GM18868 (cell line): ENCODE measurements around the gene HCK.

Experiments used
- ATAC-seq: cut with Tn5 transposase; IDR thresholded peaks from one replicate; pipeline ENCODE4 v1.9.1; 2021; ENCODE audit warnings: mild to moderate bottlenecking, moderate library complexity; ENCODE audit not compliant: unreplicated experiment

Gene HCK

DNA sequence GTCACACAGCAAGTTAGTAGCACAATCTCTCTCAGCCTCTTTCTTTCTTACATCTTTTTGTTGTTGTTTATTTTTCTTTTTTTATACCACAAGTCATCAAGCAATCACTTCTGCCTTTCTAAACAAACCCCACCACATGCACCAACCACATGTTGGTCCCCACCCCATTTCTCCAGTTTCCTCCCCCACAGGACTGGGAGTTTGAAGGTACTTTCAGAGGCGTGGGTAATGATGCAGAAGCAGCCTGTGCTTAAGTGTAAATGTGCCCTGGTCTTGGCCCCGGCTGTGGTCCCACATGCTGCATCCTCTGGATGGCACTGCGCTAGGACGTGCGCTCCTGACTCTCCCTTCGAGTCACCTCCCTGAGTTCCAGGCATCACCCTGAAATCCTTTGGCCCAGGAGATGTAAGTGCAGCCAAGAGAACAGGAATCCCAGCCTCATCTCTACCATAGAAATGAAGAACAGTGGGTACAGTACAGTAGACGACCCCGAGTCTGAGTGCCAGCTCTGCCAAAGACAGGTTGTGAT, 5.7 kb downstream of the HCK start:
- no peak for ATAC-seq

DNA sequence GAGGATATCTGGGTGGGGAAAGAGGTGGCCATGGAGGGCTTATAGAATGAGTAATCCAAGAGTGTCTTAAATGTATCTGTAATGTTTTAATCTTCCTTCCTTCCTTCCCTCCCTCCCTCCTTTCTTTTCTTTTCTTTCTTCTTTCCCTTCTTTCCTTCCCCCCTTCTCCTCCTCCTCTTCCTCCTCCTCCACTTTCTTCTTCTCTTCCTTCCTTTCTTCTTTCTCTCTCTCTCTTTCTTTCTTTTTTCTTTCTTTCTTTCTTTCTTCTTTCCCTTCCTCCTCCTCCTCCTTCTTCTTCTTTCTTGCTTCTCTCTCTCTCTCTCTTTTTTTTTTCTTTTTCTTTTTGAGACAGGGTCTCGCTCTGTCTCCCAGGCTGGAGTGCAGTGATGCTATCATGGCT, 7.1 kb downstream of the HCK start:
- no peak for ATAC-seq

DNA sequence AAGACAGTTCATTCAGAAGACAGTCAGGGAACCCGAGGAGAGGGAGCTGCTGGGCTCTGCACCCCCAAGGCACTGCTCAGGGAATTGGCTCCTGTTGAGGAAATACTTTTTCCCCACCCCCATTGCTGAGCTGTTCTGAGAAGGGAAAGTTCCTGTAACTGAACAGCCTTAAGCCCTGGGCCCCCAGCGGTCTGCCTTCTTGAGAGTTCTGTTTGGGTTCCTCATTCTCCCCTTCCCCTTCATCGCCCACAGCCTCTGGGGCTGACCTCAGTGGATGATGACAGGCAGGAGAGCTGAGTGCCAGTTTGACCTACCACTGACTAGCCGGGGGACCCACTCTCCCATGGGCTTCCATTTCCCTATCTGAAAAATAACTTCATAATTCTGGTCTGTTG, 10.7 kb downstream of the HCK start:
- peak; percentile 58 for ATAC-seq

DNA sequence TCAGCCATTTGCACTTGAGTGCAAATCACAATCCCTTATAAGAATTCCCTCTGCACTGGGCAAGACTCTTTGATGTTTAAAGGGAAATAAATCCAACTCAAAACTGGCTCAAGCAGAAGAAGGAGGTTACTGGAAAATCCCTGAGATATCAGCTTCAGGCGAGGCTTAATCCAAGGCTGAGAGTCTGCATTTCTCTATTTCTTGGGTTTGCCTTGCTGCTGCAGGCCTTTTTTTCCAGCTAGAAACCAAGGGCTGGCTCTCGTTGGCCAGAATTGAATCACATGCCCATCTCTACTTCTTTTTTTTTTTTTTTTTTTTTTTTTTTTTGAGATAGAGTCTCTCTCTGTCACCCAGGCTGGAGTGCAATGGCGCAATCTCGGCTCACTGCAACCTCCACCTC, 11.7 kb downstream of the HCK start:
- ATAC-seq, result no peak

DNA sequence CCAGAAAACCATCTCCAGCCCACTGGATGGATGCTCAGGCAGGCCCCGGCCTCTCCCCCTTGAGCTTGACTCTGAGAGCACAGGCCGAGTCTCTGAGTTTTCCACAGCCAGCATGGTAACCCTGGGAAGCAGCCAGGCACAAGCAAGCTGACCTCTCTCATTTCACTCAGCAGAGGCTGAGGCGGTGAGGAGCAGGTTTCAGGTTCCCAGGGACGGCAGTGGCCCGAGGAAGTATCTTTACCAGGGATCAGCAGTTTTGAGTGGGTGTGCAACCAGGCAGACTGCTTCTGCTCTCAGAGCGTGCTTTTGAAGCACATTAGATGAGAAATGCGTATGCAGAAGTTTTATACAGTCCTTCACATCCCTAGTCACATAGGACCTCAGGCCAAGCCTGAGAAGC, 12.6 kb downstream of the HCK start:
- peak; percentile 57 for ATAC-seq

DNA sequence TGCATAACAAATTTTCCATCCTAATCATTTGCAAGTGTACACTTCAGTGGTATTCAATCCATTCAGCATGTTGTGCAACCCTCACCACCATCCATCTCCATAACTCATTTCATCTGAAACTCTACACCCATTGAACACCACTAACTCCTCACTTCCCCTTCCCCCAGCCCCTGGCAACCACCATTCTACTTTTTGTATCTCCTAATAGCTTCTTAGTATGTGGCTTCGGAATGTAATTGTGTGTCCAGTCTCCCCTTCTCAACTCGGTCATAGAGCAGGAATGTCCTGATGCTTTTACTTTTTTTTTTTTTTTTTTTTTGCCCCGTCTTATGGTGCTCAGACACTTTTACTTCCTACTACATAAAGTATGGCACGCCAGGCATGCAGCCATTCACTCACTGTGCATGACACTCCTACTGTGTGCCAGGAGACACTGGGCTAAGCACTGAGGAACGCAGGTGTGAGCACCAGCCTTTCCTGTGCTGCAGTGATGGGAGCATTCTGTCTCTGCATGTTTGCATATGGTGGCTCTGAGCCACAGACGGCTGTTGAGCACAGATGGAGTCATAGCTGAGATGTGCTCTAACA, 15.3 kb downstream of the HCK start:
- no peak for ATAC-seq

DNA sequence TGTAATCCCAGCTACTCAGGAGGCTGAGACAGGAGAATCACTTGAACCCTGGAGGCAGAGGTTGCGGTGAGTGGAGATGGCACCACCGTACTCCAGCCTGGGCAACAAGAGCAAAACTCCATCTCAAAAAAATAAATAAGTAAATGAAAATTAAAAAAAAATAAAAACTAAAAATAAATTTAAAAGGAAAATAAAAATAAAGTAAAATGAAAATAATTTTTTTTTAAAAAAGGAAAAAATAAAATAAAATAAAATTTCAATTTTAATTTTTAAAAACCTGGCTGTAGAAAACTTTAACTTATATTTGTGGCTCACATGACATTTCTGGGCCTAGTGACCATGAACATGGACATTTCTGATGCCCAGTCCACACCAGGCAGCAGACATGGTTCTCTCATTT, 16.1 kb downstream of the HCK start:
- ATAC-seq, result no peak

DNA sequence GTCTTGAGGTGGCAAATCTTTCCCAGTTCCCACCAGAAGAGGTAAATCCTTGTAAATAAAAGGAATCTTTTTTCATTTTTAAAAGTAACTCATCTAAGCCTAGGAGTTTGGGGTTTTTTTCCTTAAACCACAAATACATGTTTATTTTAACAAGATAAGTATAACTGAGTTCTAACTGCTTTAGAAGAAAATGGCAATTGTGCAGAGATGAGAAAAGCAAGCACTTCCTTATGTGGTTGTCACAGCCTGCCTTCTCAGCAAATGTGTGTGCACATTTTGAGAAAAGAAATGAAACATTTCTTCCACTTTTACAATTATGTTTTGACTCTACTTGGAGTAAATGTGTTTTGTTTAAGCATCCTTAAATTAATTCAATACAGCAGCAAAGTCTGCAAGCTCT, 17.7 kb downstream of the HCK start:
- no peak for ATAC-seq

DNA sequence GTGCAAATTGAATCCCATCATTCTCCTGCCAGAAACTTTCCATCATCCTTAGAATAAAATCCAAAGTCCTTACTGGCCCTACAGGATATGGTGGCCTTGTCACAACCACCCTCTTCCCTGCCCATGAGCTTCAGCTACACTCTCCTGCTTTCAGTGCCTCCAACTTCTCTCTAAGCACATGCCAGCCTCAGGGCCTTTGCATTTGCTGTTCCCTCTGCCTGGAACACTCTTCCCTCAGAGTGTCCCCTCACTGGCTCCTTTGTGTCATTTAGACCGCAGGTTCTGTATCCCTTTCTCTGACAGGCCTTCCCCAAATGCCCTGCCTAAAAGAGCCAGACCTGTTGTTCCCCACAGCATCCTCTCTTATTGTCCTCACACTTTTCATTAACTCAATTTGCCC, 18.2 kb downstream of the HCK start:
- ATAC-seq, result no peak

DNA sequence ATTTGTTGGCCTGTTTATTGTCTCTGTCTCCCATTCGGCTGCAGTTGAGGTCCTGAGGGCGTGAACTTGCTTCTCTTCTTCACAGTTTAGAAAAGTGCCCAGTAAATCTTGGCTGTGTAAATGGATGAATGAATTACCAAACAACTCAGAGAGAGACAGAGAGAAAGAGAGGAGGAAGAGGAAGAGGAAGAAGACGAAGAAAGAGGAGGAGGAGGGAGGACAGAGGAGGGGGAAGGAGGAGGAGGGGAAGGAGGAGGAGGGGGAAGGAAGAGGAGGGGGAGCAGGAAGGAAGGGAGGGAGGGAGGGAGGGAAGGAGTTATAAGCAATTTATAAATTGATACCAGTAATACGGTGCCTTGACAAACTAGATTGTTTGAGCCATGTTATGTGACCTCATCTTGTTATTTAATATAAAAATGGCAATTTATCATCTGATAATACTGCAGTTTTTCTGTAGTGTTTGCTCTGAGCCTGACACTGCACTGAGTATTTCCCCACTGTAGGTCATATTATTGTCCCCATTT, 18.7 kb downstream of the HCK start:
- ATAC-seq, result no peak

DNA sequence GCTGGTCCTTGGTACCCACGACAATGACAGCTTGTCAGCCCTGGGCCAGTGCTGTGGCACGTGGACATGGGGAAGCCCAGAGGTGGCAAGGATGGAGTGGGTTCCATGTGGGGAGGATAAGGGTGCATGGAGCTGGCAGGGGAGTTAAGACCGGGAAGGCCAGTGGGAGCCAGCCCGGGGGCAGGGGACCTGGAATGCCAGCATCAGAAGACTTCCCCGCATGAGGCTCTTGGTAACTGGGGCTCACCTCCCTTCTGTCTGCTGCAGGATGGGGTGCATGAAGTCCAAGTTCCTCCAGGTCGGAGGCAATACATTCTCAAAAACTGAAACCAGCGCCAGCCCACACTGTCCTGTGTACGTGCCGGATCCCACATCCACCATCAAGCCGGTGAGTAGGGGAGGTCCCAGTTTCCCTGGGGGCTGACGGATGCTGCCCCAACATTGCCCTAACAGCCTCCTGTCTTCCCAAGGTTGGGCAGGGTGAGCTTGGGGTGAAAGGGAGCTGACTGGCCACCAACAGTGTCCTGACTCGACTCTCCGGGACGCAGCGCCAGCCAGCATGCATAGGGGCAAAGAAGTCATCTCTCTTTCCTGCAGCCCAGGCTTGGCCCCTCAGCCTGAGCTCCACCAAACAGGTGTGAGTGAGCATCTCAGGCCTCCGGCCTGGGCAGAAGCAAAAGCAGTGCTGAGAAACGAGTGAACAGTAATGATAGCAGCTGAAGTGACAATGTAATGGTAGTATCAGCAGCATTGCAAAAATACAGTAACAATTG, 19.5 kb downstream of the HCK start:
- ATAC-seq, result no peak

DNA sequence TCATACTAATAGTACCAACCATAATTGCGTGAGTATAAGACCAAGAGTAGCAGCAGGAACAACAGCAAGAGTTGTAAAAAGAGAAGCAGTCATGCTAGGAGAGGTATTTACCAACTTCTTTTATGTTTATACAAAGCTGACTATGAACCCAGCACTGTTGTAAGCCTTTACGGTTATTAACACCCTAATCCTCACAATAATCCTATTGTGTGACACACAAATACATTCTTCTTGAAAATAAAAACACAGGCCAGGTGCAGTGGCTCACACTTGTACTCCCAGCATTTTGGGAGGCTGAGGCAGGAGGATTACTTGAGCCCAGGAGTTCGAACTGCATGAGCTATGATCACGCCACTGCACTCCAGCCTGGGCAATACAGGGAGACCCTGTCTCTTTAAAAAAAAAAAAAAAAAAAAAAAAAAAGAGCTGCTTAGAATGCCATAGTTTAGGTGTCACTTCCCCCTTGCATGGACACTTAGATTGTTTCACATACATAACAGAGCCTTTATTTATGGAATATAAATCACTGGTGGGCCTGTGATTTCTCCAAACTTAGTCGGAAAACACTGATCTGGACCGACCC, 20.2 kb downstream of the HCK start:
- ATAC-seq, result no peak

DNA sequence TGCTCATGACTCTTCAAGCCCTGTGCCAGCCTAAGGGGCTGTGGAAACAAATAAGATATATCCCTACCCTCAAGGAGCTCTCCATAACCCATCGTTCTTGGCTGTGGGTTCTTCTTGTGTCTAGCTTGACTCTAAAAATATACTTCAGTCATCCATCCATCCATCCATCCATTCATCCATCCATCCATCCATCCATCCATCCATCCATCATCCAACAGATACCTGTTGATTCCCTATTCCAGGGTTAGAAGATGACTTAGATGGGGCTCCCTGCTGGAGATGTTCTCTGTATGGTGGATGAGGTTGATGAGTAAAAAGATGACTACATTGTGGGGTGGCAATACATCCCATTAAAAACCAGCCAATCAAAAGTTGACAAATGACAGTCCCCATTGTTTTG, 23.5 kb downstream of the HCK start:
- no peak for ATAC-seq

DNA sequence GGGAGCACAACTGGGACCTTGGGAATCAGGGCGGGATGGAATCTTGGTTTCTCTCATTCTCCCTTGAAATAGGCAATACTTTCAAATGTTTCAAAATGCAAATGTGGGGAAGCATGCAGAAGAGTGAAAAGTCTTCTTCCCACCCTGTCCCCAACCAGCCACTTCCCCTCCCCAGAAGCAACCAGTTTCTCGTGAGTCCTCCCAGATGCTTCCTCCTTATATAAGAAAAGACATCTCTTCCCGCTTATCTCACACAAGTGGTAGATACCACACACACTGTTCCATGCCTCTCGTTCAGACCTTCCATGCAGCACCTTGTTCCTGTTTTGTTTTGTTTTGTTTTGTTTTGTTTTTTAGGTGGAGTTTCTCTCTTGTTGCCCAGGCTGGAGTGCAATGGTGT, 25.1 kb downstream of the HCK start:
- no peak for ATAC-seq

DNA sequence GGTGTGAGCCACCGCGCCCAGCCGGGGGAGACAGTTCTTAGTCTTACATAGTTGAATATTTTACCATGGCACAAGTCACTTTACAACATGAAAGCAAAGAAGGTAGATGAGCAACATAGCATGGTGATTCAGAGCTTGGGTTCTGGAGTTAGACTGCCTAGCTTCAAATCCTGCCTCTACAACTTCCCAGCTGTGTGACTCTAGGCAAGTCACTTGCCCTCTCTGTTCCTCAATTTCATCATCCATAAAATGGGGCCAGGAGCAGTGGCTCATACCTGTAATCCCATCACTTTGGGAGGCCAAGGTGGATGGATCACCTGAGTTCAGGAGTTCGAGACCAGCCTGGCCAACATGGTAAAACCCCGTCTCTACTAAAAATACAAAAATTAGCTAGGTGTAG, 26.3 kb downstream of the HCK start:
- no peak for ATAC-seq

DNA sequence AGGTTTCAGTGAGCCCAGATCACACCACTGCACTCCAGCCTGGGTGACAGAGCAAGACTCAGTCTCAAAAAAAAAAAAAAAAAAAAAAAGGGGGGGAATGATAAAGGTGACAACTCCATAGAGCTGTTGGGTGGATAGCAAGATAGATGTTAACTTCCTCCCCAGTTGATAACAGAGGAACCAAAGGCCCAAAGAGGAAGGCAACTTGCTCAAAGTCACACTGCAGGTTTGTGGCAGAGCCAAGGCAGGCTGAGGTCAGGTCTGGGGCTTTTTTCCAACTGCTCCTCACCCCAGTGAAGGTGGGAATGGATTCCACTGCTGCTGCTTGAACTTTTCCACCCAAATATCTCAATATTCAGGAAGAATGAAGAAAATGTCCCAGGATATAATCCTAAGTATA, 26.7 kb downstream of the HCK start:
- ATAC-seq, result no peak

DNA sequence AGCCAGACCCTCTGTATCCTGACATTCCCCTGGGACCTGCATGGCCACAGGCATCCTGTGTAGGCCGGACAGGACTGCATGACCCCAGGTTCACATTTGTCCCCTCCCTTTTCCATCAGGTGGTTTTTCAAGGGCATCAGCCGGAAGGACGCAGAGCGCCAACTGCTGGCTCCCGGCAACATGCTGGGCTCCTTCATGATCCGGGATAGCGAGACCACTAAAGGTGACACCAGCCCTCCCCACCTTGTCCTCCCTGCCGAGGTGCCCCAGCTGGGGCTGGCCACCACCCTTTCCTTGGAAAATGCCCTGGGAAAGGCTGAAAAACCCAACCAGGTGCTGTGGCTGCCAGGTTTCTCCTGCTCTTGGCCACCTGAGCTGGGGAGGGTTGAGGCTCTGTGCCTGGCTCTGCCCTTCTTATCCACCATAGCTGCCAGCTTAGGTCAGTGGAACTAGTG, 27.6 kb downstream of the HCK start:
- ATAC-seq, result no peak

DNA sequence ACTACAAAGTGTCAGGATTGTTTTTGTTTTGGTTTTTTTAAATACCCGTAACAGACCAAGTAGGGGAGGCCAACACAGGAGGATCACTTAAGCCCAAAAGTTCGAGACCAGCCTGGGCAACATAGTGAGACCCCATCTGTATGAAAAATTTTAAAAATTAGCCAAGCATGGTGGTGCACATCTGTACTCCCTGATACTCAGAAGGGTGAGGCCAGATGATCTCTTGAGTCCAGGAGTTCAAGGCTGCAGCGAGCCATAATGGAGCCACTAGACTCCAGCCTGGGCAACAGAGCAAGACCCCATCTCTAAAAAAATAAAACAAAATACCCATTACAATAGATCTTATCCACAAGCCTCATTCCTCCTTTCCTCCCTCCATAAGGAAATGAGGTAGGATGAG, 28.7 kb downstream of the HCK start:
- ATAC-seq, result no peak

DNA sequence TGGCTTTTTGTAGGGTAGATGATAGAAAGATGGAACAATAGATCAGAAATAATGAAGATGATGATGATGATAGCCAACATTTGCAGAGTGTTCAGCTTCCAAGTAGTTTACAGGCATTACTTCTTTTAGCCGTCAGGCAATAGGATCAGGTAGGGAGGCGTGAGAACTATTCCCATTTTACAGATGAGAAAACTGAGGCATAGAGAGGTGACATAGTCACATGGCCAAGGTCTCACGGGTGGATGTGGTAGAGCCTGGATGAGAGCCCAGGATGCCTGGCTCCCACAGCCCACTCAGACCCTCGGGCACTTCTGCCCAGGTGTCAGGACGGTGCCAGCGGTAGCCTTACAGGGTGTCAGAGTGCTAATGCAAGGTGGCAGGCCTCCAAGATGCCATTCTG, 31.4 kb downstream of the HCK start:
- ATAC-seq, result no peak

DNA sequence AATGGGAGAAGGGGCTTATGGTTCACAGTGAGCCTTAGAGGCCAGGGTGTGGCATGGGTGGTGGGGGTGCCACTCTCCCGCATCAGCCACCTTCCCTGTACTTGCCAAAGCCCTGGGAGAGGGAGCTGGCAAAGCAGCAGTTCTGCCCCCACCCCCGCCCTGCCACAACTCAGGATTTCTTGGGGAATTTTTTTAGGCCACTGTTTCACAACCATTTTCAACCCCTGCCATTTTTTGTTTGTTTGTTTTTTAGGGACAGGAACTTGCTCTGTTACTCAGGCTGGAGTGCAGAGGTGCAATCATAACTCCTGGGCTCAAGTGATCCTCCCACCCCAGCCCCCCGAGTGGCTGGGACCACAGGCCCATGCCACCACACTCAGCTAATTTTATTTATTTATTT, 35.0 kb downstream of the HCK start:
- ATAC-seq, result no peak

DNA sequence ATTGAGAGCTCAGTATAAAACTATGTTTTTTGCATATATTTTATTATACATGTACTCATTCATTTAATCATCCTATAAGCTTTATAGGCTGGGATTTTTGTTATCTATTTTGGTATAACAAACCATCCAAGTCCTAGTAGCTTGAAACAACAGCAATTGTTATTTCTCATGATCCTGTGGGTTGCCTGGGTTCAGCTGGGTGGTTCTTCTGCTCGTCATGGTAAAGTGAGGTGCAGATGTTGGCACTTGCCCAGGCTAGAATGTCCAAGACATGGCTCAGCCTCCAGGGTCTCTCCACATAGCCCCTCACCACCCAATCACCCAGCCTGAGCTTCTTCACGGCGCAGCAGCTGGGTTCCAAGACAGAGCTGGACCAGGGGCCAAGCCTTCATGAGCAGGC, 36.7 kb downstream of the HCK start:
- ATAC-seq, result no peak
